IMR-90 (cell line): ENCODE measurements around the gene CEP128.

Experiments used
- CEBPB ChIP-seq: IDR thresholded peaks from 2 replicates; pipeline ENCODE4 v1.6.1; 2012; ENCODE audit warnings: low read depth, low read length, improper control_type of control experiment
- CTCF ChIP-seq: conservative IDR thresholded peaks from 2 replicates; pipeline ENCODE4 v1.5.1; 2012; ENCODE audit warnings: mild to moderate bottlenecking, low read depth, low read length, improper control_type of control experiment
- MAFK ChIP-seq: IDR thresholded peaks from 2 replicates; pipeline ENCODE4 v1.6.1; 2012; ENCODE audit warnings: low read depth, low read length, improper control_type of control experiment
- MAZ ChIP-seq: IDR thresholded peaks from 2 replicates; pipeline ENCODE4 v1.6.1; 2012; ENCODE audit warnings: low read depth, mild to moderate bottlenecking, low read length, improper control_type of control experiment, moderate library complexity, borderline replicate concordance
- MXI1 ChIP-seq: IDR thresholded peaks from 2 replicates; pipeline ENCODE4 v1.6.1; 2012; ENCODE audit warnings: low read depth, mild to moderate bottlenecking, low read length, moderate library complexity, borderline replicate concordance
- POLR2A ChIP-seq: IDR thresholded peaks from 2 replicates; pipeline ENCODE4 v1.6.1; 2012; ENCODE audit warnings: mild to moderate bottlenecking, low read depth, low read length
- RAD21 ChIP-seq: IDR thresholded peaks from 2 replicates; pipeline ENCODE4 v1.6.1; 2012; ENCODE audit warnings: low read length, improper control_type of control experiment
- RCOR1 ChIP-seq: IDR thresholded peaks from 2 replicates; pipeline ENCODE4 v1.6.1; 2012; ENCODE audit warnings: mild to moderate bottlenecking, low read length, improper control_type of control experiment; ENCODE audit not compliant: insufficient replicate concordance
- RFX5 ChIP-seq: IDR thresholded peaks from 2 replicates; pipeline ENCODE4 v1.8.0; 2012; ENCODE audit warnings: low read depth, mild to moderate bottlenecking, low read length, moderate library complexity
- USF2 ChIP-seq: fragments of 150-350 bp; IDR thresholded peaks from 2 replicates; pipeline ENCODE4 v1.6.1; 2017; ENCODE audit warnings: mild to moderate bottlenecking, antibody characterized with exemption, low read length, low read depth

GRCh38 chr14:80944861-80945617, 3.5 kb upstream of the CEP128 start:
- TF ChIP-seq CEBPB (peak; percentile 79), POLR2A (no peak), CTCF (no peak), MXI1 (no peak), RAD21 (no peak), RCOR1 (no peak), MAZ (no peak), USF2 (no peak), RFX5 (no peak), MAFK (no peak)
